Esophagus squamous epithelium (tissue), 5 donors: ENCODE data around the gene GPR183. TPM values are rescaled to one million over a fixed set of nuclear protein-coding genes. Genes with fewer than 3 reads are reported as not detected.
A peak's percentile ranks its signal among the peaks of the same experiment; 100 is the strongest.

Experiments used
- DNase-seq: peaks from one replicate; lab custom pipeline; 2025; lab: John Stamatoyannopoulos, UW
- H3K27ac ChIP-seq, 4 donors: fragments of 200-600 bp; sonication (generic); one replicate each; pipeline ENCODE4 v1.5.1; 2016 to 2019; ENCODE audit warnings: mild to moderate bottlenecking in 1 of 4
- H3K27me3 ChIP-seq, 4 donors: fragments of 200-600 bp; sonication (generic); 1 replicate in 3 of 4; 2 replicates in 1 of 4; pipeline versions ENCODE4 v1.5.1 to v1.6.0; 2017 to 2021; ENCODE audit warnings: antibody characterized with exemption in 1 of 4
- H3K36me3 ChIP-seq, 3 donors: fragments of 200-600 bp; sonication (generic); one replicate each; pipeline ENCODE4 v1.5.1; 2016 to 2019
- H3K4me1 ChIP-seq, 3 donors: fragments of 200-600 bp; sonication (generic); one replicate each; pipeline ENCODE4 v1.5.1; 2017 to 2019
- H3K4me3 ChIP-seq, 4 donors: fragments of 200-600 bp; sonication (generic); 1 replicate in 3 of 4; 2 replicates in 1 of 4; pipeline ENCODE4 v1.5.1; 2016 to 2019; ENCODE audit warnings: mild to moderate bottlenecking in 2 of 4, moderate library complexity in 1 of 4
- H3K9me3 ChIP-seq, 3 donors: fragments of 200-600 bp; sonication (generic); one replicate each; pipeline ENCODE4 v1.5.1; 2016 to 2019
- POLR2A ChIP-seq, 4 donors: fragments of 450-650 bp; IDR thresholded peaks; one replicate each; pipeline ENCODE4 v1.6.1; 2017; ENCODE audit warnings: antibody characterized with exemption in 4 of 4, mild to moderate bottlenecking in 4 of 4, moderate library complexity in 3 of 4
- WGBS, 2 donors: methylation state at CpG; one replicate each; pipeline ENCODE4 v1.1.5; 2018; 5-methylcytosine and 5-hydroxymethylcytosine counted together
- intact Hi-C: fragments of 100-400 bp; cut with DNase I; formaldehyde crosslinking; loops from one replicate; pipeline ENCODE4 v1.15.0; 2022
- total RNA-seq, 4 donors: library from RNA; depleted of rRNA; stranded (reverse); fragments of >200 nt; gene quantifications; one replicate each; pipeline ENCODE4 v1.1.0, GENCODE V29; 2016
- TF ChIP-seq, protein P1 (sequence below), 6 experiments: fragments of 450-650 bp in 4 of 6; fragments of 200-600 bp in 2 of 6; sonication (generic) in 2 of 6; IDR thresholded peaks; one replicate each; pipeline ENCODE4 v1.5.1; 2016 to 2019; ENCODE audit warnings: antibody characterized with exemption in 6 of 6, mild to moderate bottlenecking in 4 of 6, moderate library complexity in 4 of 6
- donor health status: DM: yes; HTN: yes; CAD: no.

Gene GPR183
- total RNA-seq, 4 donors from 2014 or later = 0.53 to 9.5 (median 3.2) TPM

DNA sequence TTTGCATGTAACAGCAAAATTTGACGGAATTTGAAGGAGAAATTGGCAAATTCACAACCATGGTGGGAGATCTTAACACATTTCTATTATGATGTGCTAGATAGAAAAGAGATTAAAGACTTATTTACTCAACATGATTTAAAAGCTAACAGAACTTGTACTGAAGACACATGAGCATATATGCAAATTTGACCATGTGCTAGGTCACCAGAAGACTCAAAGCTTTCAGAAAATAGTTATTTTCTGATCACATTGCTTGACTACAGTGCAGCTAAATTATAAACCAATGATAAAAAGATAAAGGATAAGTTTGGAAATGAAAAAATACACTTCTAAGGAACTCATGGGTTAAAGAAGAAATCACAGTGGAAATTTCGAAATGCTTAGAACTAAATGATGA lies 9.1 kb downstream of the GPR183 start:
- H3K4me1 ChIP-seq = peaks cover 0 to 16% (median 0%) of the 10 kb centered on the region in 3 donors
- intact Hi-C loops = no loop called here
- H3K4me3 ChIP-seq = no peak overlapping the region
- TF ChIP-seq, protein P1, sequence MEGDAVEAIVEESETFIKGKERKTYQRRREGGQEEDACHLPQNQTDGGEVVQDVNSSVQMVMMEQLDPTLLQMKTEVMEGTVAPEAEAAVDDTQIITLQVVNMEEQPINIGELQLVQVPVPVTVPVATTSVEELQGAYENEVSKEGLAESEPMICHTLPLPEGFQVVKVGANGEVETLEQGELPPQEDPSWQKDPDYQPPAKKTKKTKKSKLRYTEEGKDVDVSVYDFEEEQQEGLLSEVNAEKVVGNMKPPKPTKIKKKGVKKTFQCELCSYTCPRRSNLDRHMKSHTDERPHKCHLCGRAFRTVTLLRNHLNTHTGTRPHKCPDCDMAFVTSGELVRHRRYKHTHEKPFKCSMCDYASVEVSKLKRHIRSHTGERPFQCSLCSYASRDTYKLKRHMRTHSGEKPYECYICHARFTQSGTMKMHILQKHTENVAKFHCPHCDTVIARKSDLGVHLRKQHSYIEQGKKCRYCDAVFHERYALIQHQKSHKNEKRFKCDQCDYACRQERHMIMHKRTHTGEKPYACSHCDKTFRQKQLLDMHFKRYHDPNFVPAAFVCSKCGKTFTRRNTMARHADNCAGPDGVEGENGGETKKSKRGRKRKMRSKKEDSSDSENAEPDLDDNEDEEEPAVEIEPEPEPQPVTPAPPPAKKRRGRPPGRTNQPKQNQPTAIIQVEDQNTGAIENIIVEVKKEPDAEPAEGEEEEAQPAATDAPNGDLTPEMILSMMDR (IDR thresholded peaks at IDR 0.05) = no peak
- TF ChIP-seq POLR2A (IDR thresholded peaks at IDR 0.05) = no peak
- no peaks in the 10 kb centered on the region for H3K27me3 ChIP-seq
- H3K9me3 ChIP-seq = no peaks in the 10 kb centered on the region
- no peak for DNase-seq
- no peak overlapping the region for H3K27ac ChIP-seq
- whole genome bisulfite sequencing, 2 donors = 67 to 80% methylated on average over 2 of the region's 2 CpGs
- H3K36me3 ChIP-seq = peaks cover 0 to 8% (median 0%) of the 10 kb centered on the region in 3 donors

DNA sequence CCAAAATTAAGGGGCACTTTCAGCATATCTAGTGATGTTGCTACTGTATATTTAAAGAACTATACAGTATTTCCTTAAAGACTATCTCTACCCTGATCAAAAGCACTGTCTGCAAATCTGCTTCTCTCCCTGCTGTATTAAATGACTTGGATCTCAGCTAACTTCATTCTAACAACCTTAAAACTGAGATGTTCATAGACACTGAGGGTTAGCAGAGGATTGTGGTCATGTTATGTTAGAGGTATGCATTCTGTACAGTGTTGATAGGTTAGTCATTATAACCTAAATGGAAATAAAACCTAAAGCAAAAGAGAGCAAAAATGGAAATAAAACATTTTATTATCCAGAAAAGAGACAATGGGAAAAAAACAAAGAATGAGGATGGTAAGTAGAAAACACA lies 9.9 kb downstream of the GPR183 start:
- no peak for TF ChIP-seq POLR2A (IDR thresholded peaks at IDR 0.05)
- TF ChIP-seq, protein P1 (IDR thresholded peaks at IDR 0.05) = no peak
- intact Hi-C loops = no loop called here
- Histone ChIP-seq H3K36me3 (peaks cover 0 to 8% (median 0%) of the 10 kb centered on the region in 3 donors), H3K4me1 (peaks cover 0 to 21% (median 0%) of the 10 kb centered on the region in 3 donors), H3K4me3 (no peak overlapping the region), H3K27me3 (no peaks in the 10 kb centered on the region), H3K9me3 (no peaks in the 10 kb centered on the region), H3K27ac (peak overlapping the region in 1 of 4 donors; percentile 35)
- DNase-seq = no peak

DNA sequence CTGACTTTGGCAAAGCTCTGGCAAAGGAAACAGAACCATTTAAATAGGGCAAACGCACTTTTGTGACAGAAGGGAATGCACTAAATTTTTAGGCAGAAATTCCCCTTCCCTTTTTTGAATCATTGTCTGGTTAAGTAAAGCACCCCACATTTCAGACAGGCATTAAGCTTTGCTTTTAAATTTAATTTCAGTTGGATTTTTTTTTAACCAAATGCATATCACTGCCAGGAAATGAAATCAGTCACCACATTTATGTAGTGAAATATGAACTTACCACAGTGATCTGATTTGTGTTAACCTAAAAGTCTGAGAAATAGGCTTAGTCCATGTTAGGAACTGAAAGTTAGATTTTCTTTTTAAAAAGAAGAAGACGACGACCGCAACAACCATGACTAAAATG lies 10.8 kb downstream of the GPR183 start:
- peak overlapping the region in 1 of 4 donors; percentile 18 for H3K27ac ChIP-seq
- intact Hi-C loops = no loop called here
- H3K4me1 ChIP-seq = peaks cover 0 to 25% (median 0%) of the 10 kb centered on the region in 3 donors
- no peak for DNase-seq
- H3K27me3 ChIP-seq = no peaks in the 10 kb centered on the region
- H3K36me3 ChIP-seq = peaks cover 0 to 8% (median 0%) of the 10 kb centered on the region in 3 donors
- H3K4me3 ChIP-seq = no peak overlapping the region
- H3K9me3 ChIP-seq = no peaks in the 10 kb centered on the region
- no peak for TF ChIP-seq POLR2A (IDR thresholded peaks at IDR 0.05)
- TF ChIP-seq, protein P1 (IDR thresholded peaks at IDR 0.05) = no peak
- WGBS, 2 donors = 56 to 78% methylated on average over 4 of the region's 4 CpGs

DNA sequence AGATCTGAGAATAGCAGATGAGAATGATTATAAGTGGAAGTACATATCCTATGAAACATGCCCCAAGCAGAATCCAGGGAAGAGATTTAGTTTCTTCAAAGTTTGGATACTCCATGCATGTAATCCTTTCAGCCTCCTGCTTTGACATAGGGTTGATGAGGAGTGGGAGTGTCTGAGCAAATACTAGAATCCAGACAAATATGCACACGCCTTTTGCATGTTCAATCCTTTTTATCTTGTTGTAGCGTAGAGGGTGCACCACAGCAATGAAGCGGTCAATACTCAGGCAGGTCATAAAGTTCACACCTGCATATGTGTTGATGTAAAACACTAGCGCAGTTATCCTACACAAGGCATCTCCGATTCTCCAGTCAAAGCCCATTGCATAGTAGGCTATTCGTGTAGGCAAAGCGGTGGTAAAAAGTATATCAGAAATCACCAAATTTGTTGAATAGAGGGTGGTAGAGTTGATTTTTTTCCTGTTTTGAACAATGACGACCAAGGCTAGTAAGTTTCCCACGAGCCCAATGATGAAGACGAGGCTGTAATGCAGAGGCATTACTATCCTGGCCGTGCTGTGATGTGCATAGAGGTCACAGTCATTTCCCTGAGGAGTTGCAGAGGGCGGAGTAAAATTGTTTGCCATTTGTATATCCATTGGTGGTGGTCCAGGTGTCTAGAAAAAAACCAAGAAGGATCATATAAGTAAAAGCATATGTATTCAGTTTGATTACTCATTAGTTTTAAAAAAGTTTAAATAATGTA lies 11.5 kb downstream of the GPR183 start:
- H3K4me1 ChIP-seq = peaks cover 0 to 32% (median 0%) of the 10 kb centered on the region in 3 donors
- no peak for TF ChIP-seq POLR2A (IDR thresholded peaks at IDR 0.05)
- TF ChIP-seq, protein P1 (IDR thresholded peaks at IDR 0.05) = no peak
- no peaks in the 10 kb centered on the region for H3K9me3 ChIP-seq
- intact Hi-C loops = no loop called here
- no peak overlapping the region for H3K4me3 ChIP-seq
- WGBS, 2 donors = 87% methylated on average over 12 of the region's 12 CpGs
- DNase-seq = no peak
- peaks cover 0 to 8% (median 0%) of the 10 kb centered on the region in 3 donors for H3K36me3 ChIP-seq
- H3K27ac ChIP-seq = peak overlapping the region in 1 of 4 donors; percentile 7
- no peaks in the 10 kb centered on the region for H3K27me3 ChIP-seq

DNA sequence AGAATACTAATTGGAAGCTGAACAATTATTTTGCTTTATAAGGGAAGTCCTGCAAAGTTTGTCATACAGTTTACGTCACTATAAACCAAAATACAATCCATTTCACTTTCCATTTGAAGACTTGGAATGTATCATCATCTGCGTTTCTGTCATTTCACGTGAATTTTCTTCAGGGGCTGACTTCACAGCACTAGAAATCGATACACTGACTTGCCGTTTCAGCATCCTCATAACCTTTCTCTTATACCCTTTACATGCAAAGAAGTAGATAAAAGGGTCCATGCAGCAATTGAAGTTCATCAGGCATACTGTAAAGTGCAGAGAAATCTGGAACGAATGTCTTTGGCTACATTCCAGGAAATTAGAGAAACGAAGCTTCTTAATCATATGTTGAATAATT lies 12.2 kb downstream of the GPR183 start:
- 76 to 77% methylated on average over 7 of the region's 7 CpGs for WGBS, 2 donors
- DNase-seq = no peak
- TF ChIP-seq POLR2A (IDR thresholded peaks at IDR 0.05) = no peak
- TF ChIP-seq, protein P1 (IDR thresholded peaks at IDR 0.05) = no peak
- peaks cover 0 to 39% (median 0%) of the 10 kb centered on the region in 3 donors for H3K4me1 ChIP-seq
- no peaks in the 10 kb centered on the region for H3K9me3 ChIP-seq
- intact Hi-C loops = no loop called here
- H3K27ac ChIP-seq = no peak overlapping the region
- peaks cover 0 to 8% (median 0%) of the 10 kb centered on the region in 3 donors for H3K36me3 ChIP-seq
- H3K4me3 ChIP-seq = no peak overlapping the region
- H3K27me3 ChIP-seq = no peaks in the 10 kb centered on the region
